Measurements from ENCODE around the gene ELAC2. TPM values are rescaled to one million over a fixed set of nuclear protein-coding genes. Genes with fewer than 3 reads are reported as not detected.
"Not testable (repeated sequence)": the region's sequence is repeated elsewhere in the genome, so short reads cannot be mapped to it uniquely, and the experiment has no call there.

Gene ELAC2
- total RNA-seq, 1 donor, result 115 TPM

GRCh38 chr17:12992676-12993075, 25.2 kb downstream of the ELAC2 start:
- no peak for DNase-seq (ENCODE audit: low read depth in 2 of 3, low spot score in 2 of 3)

- DNase-seq (ENCODE audit: low read depth in 2 of 3, low spot score in 2 of 3), result no peak
Observed at GRCh38 chr17:12990926-12991325, 26.9 kb downstream of the ELAC2 start.

- DNase-seq (ENCODE audit: low read depth in 2 of 3, low spot score in 2 of 3), result no peak
Observed at GRCh38 chr17:12990041-12990808, 27.6 kb downstream of the ELAC2 start.

GRCh38 chr17:12987120-12987519, 30.7 kb downstream of the ELAC2 start:
- no peak for DNase-seq (ENCODE audit: low read depth in 2 of 3, low spot score in 2 of 3)

- DNase-seq (ENCODE audit: low read depth in 2 of 3, low spot score in 2 of 3), result no peak
Observed at GRCh38 chr17:12985431-12986293, 32.2 kb downstream of the ELAC2 start.

GRCh38 chr17:12983991-12984884, 33.6 kb downstream of the ELAC2 start:
- DNase-seq (ENCODE audit: low read depth in 2 of 3, low spot score in 2 of 3), result no peak

GRCh38 chr17:12982224-12982623, 35.6 kb downstream of the ELAC2 start:
- DNase-seq (ENCODE audit: low read depth in 2 of 3, low spot score in 2 of 3), result no peak

- no peak for DNase-seq (ENCODE audit: low read depth in 2 of 3, low spot score in 2 of 3)
Observed at GRCh38 chr17:12979826-12980500, 37.9 kb downstream of the ELAC2 start.

GRCh38 chr17:12979246-12979645, 38.6 kb downstream of the ELAC2 start:
- DNase-seq (ENCODE audit: low read depth in 2 of 3, low spot score in 2 of 3), result no peak

GRCh38 chr17:12978787-12979186, 39.0 kb downstream of the ELAC2 start:
- not testable (repeated sequence) for DNase-seq (ENCODE audit: low read depth in 2 of 3, low spot score in 2 of 3)

GRCh38 chr17:12977008-12977751, 40.6 kb downstream of the ELAC2 start:
- no peak for DNase-seq (ENCODE audit: low read depth in 2 of 3, low spot score in 2 of 3)

- no peak for DNase-seq (ENCODE audit: low read depth in 2 of 3, low spot score in 2 of 3)
Observed at GRCh38 chr17:12974005-12974531, 43.8 kb downstream of the ELAC2 start.

GRCh38 chr17:12973496-12974004, 44.3 kb downstream of the ELAC2 start:
- DNase-seq (ENCODE audit: low read depth in 2 of 3, low spot score in 2 of 3), result no peak

- no peak for DNase-seq (ENCODE audit: low read depth in 2 of 3, low spot score in 2 of 3)
Observed at GRCh38 chr17:12967962-12968361, 49.9 kb downstream of the ELAC2 start.

- DNase-seq (ENCODE audit: low read depth in 2 of 3, low spot score in 2 of 3), result no peak
Observed at GRCh38 chr17:12966413-12966812, 51.4 kb downstream of the ELAC2 start.

- no peak for DNase-seq (ENCODE audit: low read depth in 2 of 3, low spot score in 2 of 3)
Observed at GRCh38 chr17:12965988-12966387, 51.8 kb downstream of the ELAC2 start.

- DNase-seq (ENCODE audit: low read depth in 2 of 3, low spot score in 2 of 3), result no peak
Observed at GRCh38 chr17:12964840-12965239, 53.0 kb downstream of the ELAC2 start.

- DNase-seq (ENCODE audit: low read depth in 2 of 3, low spot score in 2 of 3), result no peak
Observed at GRCh38 chr17:12964162-12964561, 53.7 kb downstream of the ELAC2 start.

- no peak for DNase-seq (ENCODE audit: low read depth in 2 of 3, low spot score in 2 of 3)
Observed at GRCh38 chr17:12963505-12963904, 54.3 kb downstream of the ELAC2 start.

Data from hematopoietic multipotent progenitor cell (in vitro differentiated cells).